ENCODE measurements around the gene FBLN2. TPM values are rescaled to one million over a fixed set of nuclear protein-coding genes. Genes with fewer than 3 reads are reported as not detected.

The FBLN2 gene
- total and polyA plus RNA-seq, 4 donors = 1.3 to 9.1 (median 4.3) TPM

DNA sequence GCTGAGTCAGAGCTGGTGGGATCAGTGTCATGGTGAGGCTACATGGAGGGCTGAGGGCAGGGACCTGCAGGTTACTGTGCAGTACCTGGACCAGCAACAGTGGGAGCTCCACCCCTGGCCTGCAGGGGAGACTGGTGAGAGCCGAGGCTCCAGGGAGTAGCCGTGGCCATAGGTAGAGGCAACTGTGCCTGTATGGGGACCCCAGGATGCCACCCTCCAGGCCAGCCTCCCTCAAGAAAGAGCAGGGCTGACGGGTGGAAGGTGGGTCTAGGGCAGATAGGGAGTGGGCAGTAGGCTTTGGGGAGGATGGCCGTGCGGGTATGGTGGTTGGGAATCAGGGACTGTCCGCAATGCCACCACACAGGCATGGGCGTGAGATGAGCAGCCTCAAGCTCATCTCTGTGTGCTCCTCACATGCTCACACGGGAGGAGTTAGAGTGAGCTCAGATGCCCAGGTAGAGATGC is 35.5 kb downstream of the FBLN2 start:
- Histone ChIP-seq H3K4me3 (ENCODE audit: low read depth in 1 of 3, low read length in 3 of 3) (no peak overlapping the region), H3K27me3 (ENCODE audit: control insufficient read depth in 4 of 4, insufficient read depth in 4 of 4, low read length in 3 of 4) (peaks cover 0 to 2% (median 0%) of the 10 kb centered on the region in 4 donors), H3K4me1 (ENCODE audit: control insufficient read depth in 4 of 4, insufficient read depth in 4 of 4, low read length in 3 of 4) (no peaks in the 10 kb centered on the region), H3K9me3 (ENCODE audit: control insufficient read depth in 4 of 4, low read length in 3 of 4) (no peaks in the 10 kb centered on the region), H3K27ac (ENCODE audit: low read depth in 1 of 2, low read length in 2 of 2) (no peak overlapping the region), H3K9ac (ENCODE audit: low read depth in 1 of 2, low read length in 2 of 2) (no peak overlapping the region), H3K36me3 (ENCODE audit: control insufficient read depth in 4 of 4, insufficient read depth in 3 of 4, low read depth in 1 of 4, low read length in 3 of 4) (no peaks in the 10 kb centered on the region)
- no peak for TF ChIP-seq TAF1 (conservative IDR thresholded peaks at IDR 0.05)
- no peak for TF ChIP-seq NR2F2 (IDR thresholded peaks at IDR 0.05)
- TF ChIP-seq, protein P1, sequence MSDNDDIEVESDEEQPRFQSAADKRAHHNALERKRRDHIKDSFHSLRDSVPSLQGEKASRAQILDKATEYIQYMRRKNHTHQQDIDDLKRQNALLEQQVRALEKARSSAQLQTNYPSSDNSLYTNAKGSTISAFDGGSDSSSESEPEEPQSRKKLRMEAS (IDR thresholded peaks at IDR 0.05) = no peak
- no peak for TF ChIP-seq HNF4G (IDR thresholded peaks at IDR 0.05)
- TF ChIP-seq, protein P2, sequence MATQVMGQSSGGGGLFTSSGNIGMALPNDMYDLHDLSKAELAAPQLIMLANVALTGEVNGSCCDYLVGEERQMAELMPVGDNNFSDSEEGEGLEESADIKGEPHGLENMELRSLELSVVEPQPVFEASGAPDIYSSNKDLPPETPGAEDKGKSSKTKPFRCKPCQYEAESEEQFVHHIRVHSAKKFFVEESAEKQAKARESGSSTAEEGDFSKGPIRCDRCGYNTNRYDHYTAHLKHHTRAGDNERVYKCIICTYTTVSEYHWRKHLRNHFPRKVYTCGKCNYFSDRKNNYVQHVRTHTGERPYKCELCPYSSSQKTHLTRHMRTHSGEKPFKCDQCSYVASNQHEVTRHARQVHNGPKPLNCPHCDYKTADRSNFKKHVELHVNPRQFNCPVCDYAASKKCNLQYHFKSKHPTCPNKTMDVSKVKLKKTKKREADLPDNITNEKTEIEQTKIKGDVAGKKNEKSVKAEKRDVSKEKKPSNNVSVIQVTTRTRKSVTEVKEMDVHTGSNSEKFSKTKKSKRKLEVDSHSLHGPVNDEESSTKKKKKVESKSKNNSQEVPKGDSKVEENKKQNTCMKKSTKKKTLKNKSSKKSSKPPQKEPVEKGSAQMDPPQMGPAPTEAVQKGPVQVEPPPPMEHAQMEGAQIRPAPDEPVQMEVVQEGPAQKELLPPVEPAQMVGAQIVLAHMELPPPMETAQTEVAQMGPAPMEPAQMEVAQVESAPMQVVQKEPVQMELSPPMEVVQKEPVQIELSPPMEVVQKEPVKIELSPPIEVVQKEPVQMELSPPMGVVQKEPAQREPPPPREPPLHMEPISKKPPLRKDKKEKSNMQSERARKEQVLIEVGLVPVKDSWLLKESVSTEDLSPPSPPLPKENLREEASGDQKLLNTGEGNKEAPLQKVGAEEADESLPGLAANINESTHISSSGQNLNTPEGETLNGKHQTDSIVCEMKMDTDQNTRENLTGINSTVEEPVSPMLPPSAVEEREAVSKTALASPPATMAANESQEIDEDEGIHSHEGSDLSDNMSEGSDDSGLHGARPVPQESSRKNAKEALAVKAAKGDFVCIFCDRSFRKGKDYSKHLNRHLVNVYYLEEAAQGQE (IDR thresholded peaks at IDR 0.05) = no peak
- no peak for DNase-seq (ENCODE audit: low spot score)
- 95% methylated on average over 8 of the region's 8 CpGs for WGBS

DNA sequence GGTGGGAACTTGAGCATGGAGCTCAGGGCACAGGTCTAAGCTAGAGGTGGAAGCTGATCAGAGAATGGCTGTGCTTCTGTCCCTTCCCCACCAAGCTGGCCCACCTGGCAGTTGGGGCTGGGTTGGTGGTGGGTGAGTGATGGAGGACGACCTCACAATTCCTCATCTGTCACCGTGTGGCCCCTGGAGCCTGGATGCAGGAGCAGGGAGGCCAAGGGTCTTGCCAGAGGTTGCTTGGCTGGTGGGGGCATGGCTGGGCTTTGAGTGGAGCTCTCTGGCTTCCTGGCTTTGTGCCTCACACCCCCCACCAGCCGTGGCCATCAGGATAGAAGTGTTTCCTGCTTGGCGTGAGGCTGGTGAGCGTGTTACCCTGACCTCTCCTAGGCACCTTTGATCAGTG is 36.0 kb downstream of the FBLN2 start:
- Histone ChIP-seq H3K27me3 (ENCODE audit: control insufficient read depth in 4 of 4, insufficient read depth in 4 of 4, low read length in 3 of 4) (peaks cover 0 to 2% (median 0%) of the 10 kb centered on the region in 4 donors), H3K27ac (ENCODE audit: low read depth in 1 of 2, low read length in 2 of 2) (no peak overlapping the region), H3K9ac (ENCODE audit: low read depth in 1 of 2, low read length in 2 of 2) (no peak overlapping the region), H3K9me3 (ENCODE audit: control insufficient read depth in 4 of 4, low read length in 3 of 4) (no peaks in the 10 kb centered on the region), H3K4me1 (ENCODE audit: control insufficient read depth in 4 of 4, insufficient read depth in 4 of 4, low read length in 3 of 4) (no peaks in the 10 kb centered on the region), H3K36me3 (ENCODE audit: control insufficient read depth in 4 of 4, insufficient read depth in 3 of 4, low read depth in 1 of 4, low read length in 3 of 4) (no peaks in the 10 kb centered on the region), H3K4me3 (ENCODE audit: low read depth in 1 of 3, low read length in 3 of 3) (no peak overlapping the region)
- WGBS = 72% methylated on average over 5 of the region's 5 CpGs
- no peak for DNase-seq (ENCODE audit: low spot score)
- TF ChIP-seq, protein P2 (IDR thresholded peaks at IDR 0.05) = no peak
- TF ChIP-seq FOXA1 (IDR thresholded peaks at IDR 0.05) (no peak), NR2F2 (IDR thresholded peaks at IDR 0.05) (no peak), FOXA2 (IDR thresholded peaks at IDR 0.05) (no peak), HNF4G (IDR thresholded peaks at IDR 0.05) (no peak), RXRA (IDR thresholded peaks at IDR 0.05) (no peak), GABPA (IDR thresholded peaks at IDR 0.05 in 1 of 2, conservative IDR thresholded peaks at IDR 0.05 in 1 of 2) (no peak), HNF4A (conservative IDR thresholded peaks at IDR 0.05) (no peak), YY1 (IDR thresholded peaks at IDR 0.05) (no peak)
- TF ChIP-seq, protein P3, sequence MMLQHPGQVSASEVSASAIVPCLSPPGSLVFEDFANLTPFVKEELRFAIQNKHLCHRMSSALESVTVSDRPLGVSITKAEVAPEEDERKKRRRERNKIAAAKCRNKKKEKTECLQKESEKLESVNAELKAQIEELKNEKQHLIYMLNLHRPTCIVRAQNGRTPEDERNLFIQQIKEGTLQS (IDR thresholded peaks at IDR 0.05) = no peak
- TF ChIP-seq, protein P1 (IDR thresholded peaks at IDR 0.05) = no peak
- TF ChIP-seq, protein P4, sequence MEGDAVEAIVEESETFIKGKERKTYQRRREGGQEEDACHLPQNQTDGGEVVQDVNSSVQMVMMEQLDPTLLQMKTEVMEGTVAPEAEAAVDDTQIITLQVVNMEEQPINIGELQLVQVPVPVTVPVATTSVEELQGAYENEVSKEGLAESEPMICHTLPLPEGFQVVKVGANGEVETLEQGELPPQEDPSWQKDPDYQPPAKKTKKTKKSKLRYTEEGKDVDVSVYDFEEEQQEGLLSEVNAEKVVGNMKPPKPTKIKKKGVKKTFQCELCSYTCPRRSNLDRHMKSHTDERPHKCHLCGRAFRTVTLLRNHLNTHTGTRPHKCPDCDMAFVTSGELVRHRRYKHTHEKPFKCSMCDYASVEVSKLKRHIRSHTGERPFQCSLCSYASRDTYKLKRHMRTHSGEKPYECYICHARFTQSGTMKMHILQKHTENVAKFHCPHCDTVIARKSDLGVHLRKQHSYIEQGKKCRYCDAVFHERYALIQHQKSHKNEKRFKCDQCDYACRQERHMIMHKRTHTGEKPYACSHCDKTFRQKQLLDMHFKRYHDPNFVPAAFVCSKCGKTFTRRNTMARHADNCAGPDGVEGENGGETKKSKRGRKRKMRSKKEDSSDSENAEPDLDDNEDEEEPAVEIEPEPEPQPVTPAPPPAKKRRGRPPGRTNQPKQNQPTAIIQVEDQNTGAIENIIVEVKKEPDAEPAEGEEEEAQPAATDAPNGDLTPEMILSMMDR (IDR thresholded peaks at IDR 0.05; ENCODE audit: low read depth, low read length, missing input control) = no peak
- TF ChIP-seq, protein P5, sequence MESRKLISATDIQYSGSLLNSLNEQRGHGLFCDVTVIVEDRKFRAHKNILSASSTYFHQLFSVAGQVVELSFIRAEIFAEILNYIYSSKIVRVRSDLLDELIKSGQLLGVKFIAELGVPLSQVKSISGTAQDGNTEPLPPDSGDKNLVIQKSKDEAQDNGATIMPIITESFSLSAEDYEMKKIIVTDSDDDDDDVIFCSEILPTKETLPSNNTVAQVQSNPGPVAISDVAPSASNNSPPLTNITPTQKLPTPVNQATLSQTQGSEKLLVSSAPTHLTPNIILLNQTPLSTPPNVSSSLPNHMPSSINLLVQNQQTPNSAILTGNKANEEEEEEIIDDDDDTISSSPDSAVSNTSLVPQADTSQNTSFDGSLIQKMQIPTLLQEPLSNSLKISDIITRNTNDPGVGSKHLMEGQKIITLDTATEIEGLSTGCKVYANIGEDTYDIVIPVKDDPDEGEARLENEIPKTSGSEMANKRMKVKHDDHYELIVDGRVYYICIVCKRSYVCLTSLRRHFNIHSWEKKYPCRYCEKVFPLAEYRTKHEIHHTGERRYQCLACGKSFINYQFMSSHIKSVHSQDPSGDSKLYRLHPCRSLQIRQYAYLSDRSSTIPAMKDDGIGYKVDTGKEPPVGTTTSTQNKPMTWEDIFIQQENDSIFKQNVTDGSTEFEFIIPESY (IDR thresholded peaks at IDR 0.05) = no peak
